Natural killer cell (primary cell): ENCODE data around the gene CERKL. TPM values are rescaled to one million over a fixed set of nuclear protein-coding genes. Genes with fewer than 3 reads are reported as not detected.

Source experiments
- ATAC-seq, 3 donors: fragments of 150-1000 bp in 2 of 3; fragments of 200-7000 bp in 1 of 3; cut with Tn5 transposase; 1 replicate in 1 of 3; 2 replicates in 2 of 3; pipeline ENCODE4 v1.10.0; 2021; ENCODE audit warnings: mild to moderate bottlenecking in 2 of 3, moderate library complexity in 2 of 3
- DNase-seq, 2 donors: peaks; one replicate each; pipeline versions ENCODE4 v3.0.0 to v3.0.0-alpha.2; 2013 to 2021; ENCODE audit warnings: mixed read lengths in 1 of 2
- H3K27ac ChIP-seq: one replicate; pipeline ENCODE4 v1.5.1; 2013; ENCODE audit warnings: mild to moderate bottlenecking, low read length
- H3K27me3 ChIP-seq: one replicate; pipeline ENCODE4 v1.6.1; 2013; ENCODE audit warnings: low read length; ENCODE audit not compliant: control insufficient read depth, insufficient read depth
- H3K36me3 ChIP-seq: one replicate; pipeline ENCODE4 v1.6.1; 2013; ENCODE audit warnings: low read length; ENCODE audit not compliant: control insufficient read depth, insufficient read depth
- H3K4me1 ChIP-seq: one replicate; pipeline ENCODE4 v1.6.1; 2013; ENCODE audit warnings: low read length; ENCODE audit not compliant: control insufficient read depth, insufficient read depth
- H3K4me3 ChIP-seq: one replicate; pipeline ENCODE4 v1.5.1; 2013; ENCODE audit warnings: low read length
- H3K9me3 ChIP-seq: one replicate; pipeline ENCODE4 v1.6.1; 2013; ENCODE audit warnings: low read length; ENCODE audit not compliant: control insufficient read depth, insufficient read depth
- H3K27ac Mint-ChIP-seq, 2 donors: one replicate each; pipeline ENCODE4 v1.8.0; 2022; ENCODE audit warnings: mild to moderate bottlenecking in 2 of 2, mixed read lengths in 2 of 2, moderate library complexity in 1 of 2
- H3K27me3 Mint-ChIP-seq, 2 donors: one replicate each; pipeline ENCODE4 v1.8.0; 2022; ENCODE audit warnings: low read depth in 2 of 2, mixed read lengths in 2 of 2
- H3K36me3 Mint-ChIP-seq: one replicate; pipeline ENCODE4 v1.8.0; 2022; ENCODE audit warnings: mixed read lengths
- H3K4me1 Mint-ChIP-seq, 2 donors: one replicate each; pipeline ENCODE4 v1.8.0; 2022; ENCODE audit warnings: mixed read lengths in 2 of 2
- H3K4me3 Mint-ChIP-seq: one replicate; pipeline ENCODE4 v1.8.0; 2022; ENCODE audit warnings: mild to moderate bottlenecking, moderate library complexity, mixed read lengths
- H3K9me3 Mint-ChIP-seq, 2 donors: one replicate each; pipeline ENCODE4 v1.8.0; 2022; ENCODE audit warnings: mixed read lengths in 2 of 2
- CTCF ChIP-seq: fragments of 200-600 bp; IDR thresholded peaks from one replicate; pipeline ENCODE4 v1.8.0; 2022; ENCODE audit warnings: antibody characterized with exemption
- WGBS: methylation state at CpG from one replicate; pipeline ENCODE4 v1.1.7; 2013; ENCODE audit warnings: missing lambda C conversion rate; ENCODE audit not compliant: insufficient coverage; 5-methylcytosine and 5-hydroxymethylcytosine counted together
- intact Hi-C: fragments of 100-400 bp; cut with micrococcal nuclease; formaldehyde crosslinking; loops from one replicate; pipeline ENCODE4 v1.14.2; 2022
- total RNA-seq, 4 donors: library from RNA; stranded (reverse); fragments of 120-200 nt in 1 of 4; gene quantifications; one replicate each; pipeline versions ENCODE4 v1.2.3 to v1.2.4, GENCODE V29; 2013 to 2022

CERKL gene
- total RNA-seq, 3 donors from 2014 or later (not counting 1 experiment from before 2014, with no cell fraction given): not detected

GRCh38 chr2:181677912-181678586 is 21.1 kb upstream of the CERKL start:
- H3K4me1 Mint-ChIP-seq: peaks cover 12 to 33% of the 10 kb centered on the region in 2 donors
- WGBS: 15% methylated on average over 41 of the region's 41 CpGs
- Histone ChIP-seq H3K27ac (no peak overlapping the region), H3K4me1 (peaks cover 21% of the 10 kb centered on the region), H3K9me3 (peaks cover 9% of the 10 kb centered on the region), H3K4me3 (no peak overlapping the region), H3K36me3 (no peaks in the 10 kb centered on the region), H3K27me3 (peaks cover 57% of the 10 kb centered on the region)
- H3K36me3 Mint-ChIP-seq: peaks cover 12% of the 10 kb centered on the region
- intact Hi-C loops: no loop called here
- ATAC-seq: peak; percentile 81 to 83 (median 81)
- no peak for TF ChIP-seq CTCF
- peak overlapping the region in 1 of 2 donors; percentile 21 for H3K27ac Mint-ChIP-seq
- H3K9me3 Mint-ChIP-seq: peaks cover 4 to 7% of the 10 kb centered on the region in 2 donors
- H3K27me3 Mint-ChIP-seq: peaks cover 53 to 83% of the 10 kb centered on the region in 2 donors
- peak overlapping the region; percentile 28 for H3K4me3 Mint-ChIP-seq
- DNase-seq: peak; percentile 36 to 74

- H3K4me1 ChIP-seq: no peaks in the 10 kb centered on the region
- H3K4me3 ChIP-seq: no peak overlapping the region
- Mint-ChIP-seq H3K27me3 (peaks cover 40 to 78% of the 10 kb centered on the region in 2 donors), H3K9me3 (peaks cover 4 to 7% of the 10 kb centered on the region in 2 donors), H3K36me3 (peaks cover 12% of the 10 kb centered on the region), H3K4me3 (no peak overlapping the region), H3K4me1 (peaks cover 0 to 12% of the 10 kb centered on the region in 2 donors), H3K27ac (no peak overlapping the region)
- H3K27me3 ChIP-seq: peaks cover 36% of the 10 kb centered on the region
- no peak for TF ChIP-seq CTCF
- ATAC-seq (no peak), DNase-seq (no peak)
- intact Hi-C loops: no loop called here
- peaks cover 9% of the 10 kb centered on the region for H3K9me3 ChIP-seq
- H3K36me3 ChIP-seq: no peaks in the 10 kb centered on the region
- 42% methylated on average over 4 of the region's 4 CpGs for WGBS
- H3K27ac ChIP-seq: no peak overlapping the region
Measured at GRCh38 chr2:181675254-181675653, 18.3 kb upstream of the CERKL start.

GRCh38 chr2:181674461-181674860 is 17.6 kb upstream of the CERKL start:
- Mint-ChIP-seq H3K9me3 (peaks cover 4 to 7% of the 10 kb centered on the region in 2 donors), H3K4me1 (peaks cover 0 to 12% of the 10 kb centered on the region in 2 donors), H3K27ac (no peak overlapping the region), H3K4me3 (no peak overlapping the region), H3K36me3 (peaks cover 11% of the 10 kb centered on the region), H3K27me3 (peaks cover 35 to 72% of the 10 kb centered on the region in 2 donors)
- intact Hi-C loops: no loop called here
- Histone ChIP-seq H3K27ac (no peak overlapping the region), H3K4me1 (no peaks in the 10 kb centered on the region), H3K36me3 (no peaks in the 10 kb centered on the region), H3K4me3 (no peak overlapping the region), H3K27me3 (peaks cover 29% of the 10 kb centered on the region), H3K9me3 (peaks cover 9% of the 10 kb centered on the region)
- ATAC-seq: no peak
- no peak for TF ChIP-seq CTCF
- no peak for DNase-seq

- Mint-ChIP-seq H3K4me1 (peaks cover 0 to 5% of the 10 kb centered on the region in 2 donors), H3K9me3 (peaks cover 0 to 3% of the 10 kb centered on the region in 2 donors), H3K36me3 (no peaks in the 10 kb centered on the region), H3K4me3 (no peak overlapping the region), H3K27ac (no peak overlapping the region), H3K27me3 (peaks cover 35 to 72% of the 10 kb centered on the region in 2 donors)
- DNase-seq (no peak), ATAC-seq (no peak)
- intact Hi-C loops: no loop called here
- 78% methylated on average over 2 of the region's 2 CpGs for WGBS
- Histone ChIP-seq H3K27me3 (peaks cover 23% of the 10 kb centered on the region), H3K27ac (no peak overlapping the region), H3K4me1 (no peaks in the 10 kb centered on the region), H3K36me3 (no peaks in the 10 kb centered on the region), H3K9me3 (peaks cover 5% of the 10 kb centered on the region), H3K4me3 (no peak overlapping the region)
- no peak for TF ChIP-seq CTCF
Measured at GRCh38 chr2:181673173-181673572, 16.3 kb upstream of the CERKL start.
